Spleen (tissue), 7 donors: ENCODE data around the gene ACTN1.

Experiments
- POLR2A ChIP-seq, 3 donors: fragments of 450-650 bp; IDR thresholded peaks; one replicate each; pipeline ENCODE4 v1.5.1; 2017; ENCODE audit warnings: antibody characterized with exemption in 3 of 3, mild to moderate bottlenecking in 1 of 3
- POLR2AphosphoS5 ChIP-seq, 3 donors: sonication (generic); formaldehyde crosslinking; IDR thresholded peaks; one replicate each; pipeline ENCODE4 v1.5.1; 2017; ENCODE audit warnings: antibody characterized with exemption in 3 of 3
- TF ChIP-seq, protein P1 (sequence below), 11 experiments: fragments of 200-600 bp in 7 of 11; fragments of 450-650 bp in 4 of 11; sonication (generic) in 4 of 11; IDR thresholded peaks in 8 of 11; conservative IDR thresholded peaks in 3 of 11; 1 replicate in 7 of 11; 2 replicates in 4 of 11; pipeline versions ENCODE4 v1.4.0 to v1.8.0; 2016 to 2021; ENCODE audit warnings: antibody characterized with exemption in 11 of 11, inconsistent platforms in 4 of 11, mild to moderate bottlenecking in 1 of 11
- donor health status: DM: no; HTN: no; CAD: no; lungs with moderate emphysema.
- donor health status: DM: no; HTN: no; CAD: no.
- donor health status: DM: no; HTN: no; CAD: no.

DNA sequence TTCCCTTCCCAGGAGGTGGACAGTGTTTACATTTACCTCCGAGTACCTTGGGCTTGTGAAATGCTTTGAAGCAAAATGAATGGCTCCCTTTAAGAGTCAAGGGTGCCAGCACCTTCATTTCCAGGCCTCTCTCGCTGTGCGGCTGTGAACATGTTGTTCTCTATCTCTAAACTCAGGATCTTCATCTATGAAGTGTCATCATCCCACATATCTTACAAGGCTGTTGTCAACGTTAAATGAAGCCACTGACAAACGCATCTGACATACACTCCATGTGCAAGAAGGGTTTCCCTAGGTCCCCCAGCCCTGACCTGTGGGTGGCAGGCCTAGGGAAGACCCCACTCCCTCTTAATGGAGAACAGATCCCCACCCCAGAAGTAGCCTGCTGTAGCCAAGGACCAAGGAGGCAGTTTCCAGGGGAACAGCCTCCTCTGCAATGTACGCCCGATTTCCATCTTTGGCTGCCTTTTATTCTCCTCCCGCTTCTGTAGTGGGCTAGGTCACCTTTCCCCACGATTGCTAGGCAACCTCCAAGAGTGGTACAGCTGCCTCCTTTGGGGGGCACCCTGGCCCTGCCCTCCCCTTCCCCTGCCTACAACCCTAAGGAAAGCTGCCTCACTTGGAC is 7.6 kb downstream of the ACTN1 start:
- TF ChIP-seq, protein P1, sequence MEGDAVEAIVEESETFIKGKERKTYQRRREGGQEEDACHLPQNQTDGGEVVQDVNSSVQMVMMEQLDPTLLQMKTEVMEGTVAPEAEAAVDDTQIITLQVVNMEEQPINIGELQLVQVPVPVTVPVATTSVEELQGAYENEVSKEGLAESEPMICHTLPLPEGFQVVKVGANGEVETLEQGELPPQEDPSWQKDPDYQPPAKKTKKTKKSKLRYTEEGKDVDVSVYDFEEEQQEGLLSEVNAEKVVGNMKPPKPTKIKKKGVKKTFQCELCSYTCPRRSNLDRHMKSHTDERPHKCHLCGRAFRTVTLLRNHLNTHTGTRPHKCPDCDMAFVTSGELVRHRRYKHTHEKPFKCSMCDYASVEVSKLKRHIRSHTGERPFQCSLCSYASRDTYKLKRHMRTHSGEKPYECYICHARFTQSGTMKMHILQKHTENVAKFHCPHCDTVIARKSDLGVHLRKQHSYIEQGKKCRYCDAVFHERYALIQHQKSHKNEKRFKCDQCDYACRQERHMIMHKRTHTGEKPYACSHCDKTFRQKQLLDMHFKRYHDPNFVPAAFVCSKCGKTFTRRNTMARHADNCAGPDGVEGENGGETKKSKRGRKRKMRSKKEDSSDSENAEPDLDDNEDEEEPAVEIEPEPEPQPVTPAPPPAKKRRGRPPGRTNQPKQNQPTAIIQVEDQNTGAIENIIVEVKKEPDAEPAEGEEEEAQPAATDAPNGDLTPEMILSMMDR (IDR thresholded peaks at IDR 0.05 in 8 of 11, conservative IDR thresholded peaks at IDR 0.05 in 3 of 11): no peak
- TF ChIP-seq POLR2AphosphoS5 (IDR thresholded peaks at IDR 0.05) (no peak), POLR2A (IDR thresholded peaks at IDR 0.05) (no peak)
